Activated naive CD4-positive, alpha-beta T cell treated with anti-CD3 and anti-CD28 coated beads for 36 hours (primary cell): ENCODE data around the gene TM9SF2. TPM values are rescaled to one million over a fixed set of nuclear protein-coding genes. Genes with fewer than 3 reads are reported as not detected.

Experiments used
- CTCF ChIA-PET: fragments of 350-600 bp; sonication (Branson Sonifier 250); formaldehyde crosslinking; loops from one replicate; lab custom pipeline; 2021; ENCODE audit warnings: antibody characterized with exemption; lab: Charles Lee
- DNase-seq: peaks from one replicate; pipeline ENCODE4 v3.0.0-alpha.2; 2020
- H3K27ac Mint-ChIP-seq: one replicate; pipeline ENCODE4 v1.8.0; 2021; ENCODE audit warnings: mild to moderate bottlenecking, mixed read lengths
- H3K27me3 Mint-ChIP-seq: one replicate; pipeline ENCODE4 v1.8.0; 2021; ENCODE audit warnings: low read depth, mixed read lengths
- H3K36me3 Mint-ChIP-seq: one replicate; pipeline ENCODE4 v1.8.0; 2021; ENCODE audit warnings: low read depth, mixed read lengths
- H3K4me1 Mint-ChIP-seq: one replicate; pipeline ENCODE4 v1.8.0; 2021; ENCODE audit warnings: low read depth, mixed read lengths
- H3K4me3 Mint-ChIP-seq: one replicate; pipeline ENCODE4 v1.8.0; 2021; ENCODE audit warnings: mild to moderate bottlenecking, moderate library complexity, mixed read lengths
- H3K9me3 Mint-ChIP-seq: one replicate; pipeline ENCODE4 v1.8.0; 2021; ENCODE audit warnings: mixed read lengths
- intact Hi-C: fragments of 100-400 bp; cut with micrococcal nuclease; formaldehyde crosslinking; loops from one replicate; pipeline ENCODE4 v1.15.1; 2023
- total RNA-seq, 2 experiments: library from RNA; stranded (reverse); gene quantifications; one replicate each; pipeline ENCODE4 v1.2.3, GENCODE V29; 2021

The TM9SF2 gene
- total RNA-seq, 2 experiments from 2014 or later = 35.2 to 36.4 TPM

GRCh38 chr13:99496184-99497142 lies 4.8 kb upstream of the TM9SF2 start:
- peak overlapping the region; percentile 82 for H3K4me3 Mint-ChIP-seq
- H3K27me3 Mint-ChIP-seq = no peaks in the 10 kb centered on the region
- H3K27ac Mint-ChIP-seq = peak overlapping the region; percentile 91
- DNase-seq = peak; percentile 89
- peaks cover 1% of the 10 kb centered on the region for H3K36me3 Mint-ChIP-seq
- peaks cover 49% of the 10 kb centered on the region for H3K4me1 Mint-ChIP-seq
- peaks cover 5% of the 10 kb centered on the region for H3K9me3 Mint-ChIP-seq
- intact Hi-C loops = loop anchor here (1.0 to 5.0 kb wide), 9 partner anchors 184 to 1176 kb away; partner anchors contain the start of genes GGACT, PCCA, TMTC4 and UBAC2
- CTCF ChIA-PET = interaction anchor here (0.8 to 1.3 kb wide), 2 partner anchors 59 to 61 kb away, joined by 3 to 4 read pairs; no protein-coding TSS in a partner anchor

GRCh38 chr13:99498171-99499161 lies 2.8 kb upstream of the TM9SF2 start:
- Mint-ChIP-seq H3K27ac (peak overlapping the region; percentile 91), H3K27me3 (no peaks in the 10 kb centered on the region), H3K9me3 (no peaks in the 10 kb centered on the region), H3K36me3 (peaks cover 6% of the 10 kb centered on the region), H3K4me3 (peak overlapping the region; percentile 86), H3K4me1 (peaks cover 59% of the 10 kb centered on the region)
- DNase-seq = peak; percentile 99
- intact Hi-C loops = loop anchor here (1.0 to 5.0 kb wide), 15 partner anchors 34 to 1523 kb away; partner anchors contain the start of genes CLYBL, GGACT, PCCA and TMTC4
- CTCF ChIA-PET = interaction anchor here (1.3 to 1.8 kb wide), 2 partner anchors 61 to 62 kb away, joined by 4 to 6 read pairs; no protein-coding TSS in a partner anchor

GRCh38 chr13:99500839-99501183 lies 461 bp upstream of the TM9SF2 start:
- Mint-ChIP-seq H3K4me1 (peaks cover 70% of the 10 kb centered on the region), H3K27me3 (no peaks in the 10 kb centered on the region), H3K27ac (peak overlapping the region; percentile 92), H3K9me3 (no peaks in the 10 kb centered on the region), H3K36me3 (peaks cover 8% of the 10 kb centered on the region), H3K4me3 (peak overlapping the region; percentile 92)
- intact Hi-C loops = loop anchor here (1.0 to 5.0 kb wide), 2 partner anchors 301 to 454 kb away; partner anchors contain the start of gene UBAC2
- DNase-seq = no peak
- CTCF ChIA-PET = interaction anchor here (3.1 to 3.3 kb wide), 2 partner anchors 64 to 66 kb away, joined by 9 to 12 read pairs; no protein-coding TSS in a partner anchor

GRCh38 chr13:99501848-99502301 lies 603 bp downstream of the TM9SF2 start:
- intact Hi-C loops = loop anchor here (1.0 to 5.0 kb wide), 2 partner anchors 302 to 455 kb away; partner anchors contain the start of gene UBAC2
- CTCF ChIA-PET = interaction anchor here (0.6 to 3.3 kb wide), 7 partner anchors 30 to 236 kb away, joined by 3 to 12 read pairs (median 4); no protein-coding TSS in a partner anchor
- Mint-ChIP-seq H3K4me3 (peak overlapping the region; percentile 92), H3K4me1 (peaks cover 73% of the 10 kb centered on the region), H3K9me3 (no peaks in the 10 kb centered on the region), H3K36me3 (peaks cover 8% of the 10 kb centered on the region), H3K27me3 (no peaks in the 10 kb centered on the region), H3K27ac (peak overlapping the region; percentile 92)
- peak; percentile 49 for DNase-seq

- Mint-ChIP-seq H3K4me3 (no peak overlapping the region), H3K27ac (no peak overlapping the region)
- CTCF ChIA-PET = interaction anchor here (0.6 to 2.9 kb wide), 17 partner anchors 10 to 659 kb away, joined by 3 to 20 read pairs (median 5); partner anchors contain the start of gene CLYBL
These were observed 4.6 kb downstream of the TM9SF2 start for GRCh38 chr13:99505814-99506269.

GRCh38 chr13:99506634-99507033 lies 5.4 kb downstream of the TM9SF2 start:
- Mint-ChIP-seq H3K4me3 (no peak overlapping the region), H3K9me3 (peaks cover 18% of the 10 kb centered on the region), H3K27ac (no peak overlapping the region), H3K27me3 (no peaks in the 10 kb centered on the region), H3K4me1 (peaks cover 68% of the 10 kb centered on the region), H3K36me3 (peaks cover 35% of the 10 kb centered on the region)
- intact Hi-C loops = no loop called here
- CTCF ChIA-PET = interaction anchor here (0.6 to 2.9 kb wide), 10 partner anchors 9 to 72 kb away, joined by 3 to 20 read pairs (median 8); no protein-coding TSS in a partner anchor
- no peak for DNase-seq

More at GRCh38 chr13:99505814-99506269, 4.6 kb downstream of the TM9SF2 start:
- H3K4me1 Mint-ChIP-seq = peaks cover 61% of the 10 kb centered on the region
- H3K27me3 Mint-ChIP-seq = no peaks in the 10 kb centered on the region
- peaks cover 18% of the 10 kb centered on the region for H3K9me3 Mint-ChIP-seq
- H3K36me3 Mint-ChIP-seq = peaks cover 37% of the 10 kb centered on the region
- intact Hi-C loops = loop anchor here (1.0 kb wide), 1 partner anchor 64 kb away; no protein-coding TSS in a partner anchor
- DNase-seq = no peak

GRCh38 chr13:99507054-99507453 lies 5.8 kb downstream of the TM9SF2 start:
- intact Hi-C loops = no loop called here
- peaks cover 33% of the 10 kb centered on the region for H3K36me3 Mint-ChIP-seq
- H3K27me3 Mint-ChIP-seq = no peaks in the 10 kb centered on the region
- H3K4me3 Mint-ChIP-seq = no peak overlapping the region
- H3K4me1 Mint-ChIP-seq = peaks cover 70% of the 10 kb centered on the region
- CTCF ChIA-PET = interaction anchor here (0.6 to 2.9 kb wide), 9 partner anchors 8 to 70 kb away, joined by 3 to 20 read pairs (median 4); no protein-coding TSS in a partner anchor
- peaks cover 18% of the 10 kb centered on the region for H3K9me3 Mint-ChIP-seq
- H3K27ac Mint-ChIP-seq = no peak overlapping the region
- no peak for DNase-seq

- intact Hi-C loops = no loop called here
- peaks cover 31% of the 10 kb centered on the region for H3K36me3 Mint-ChIP-seq
- no peaks in the 10 kb centered on the region for H3K27me3 Mint-ChIP-seq
- H3K4me1 Mint-ChIP-seq = peaks cover 72% of the 10 kb centered on the region
- peaks cover 18% of the 10 kb centered on the region for H3K9me3 Mint-ChIP-seq
- no peak overlapping the region for H3K27ac Mint-ChIP-seq
- no peak overlapping the region for H3K4me3 Mint-ChIP-seq
- CTCF ChIA-PET = interaction anchor here (0.7 to 2.5 kb wide), 8 partner anchors 18 to 124 kb away, joined by 3 to 9 read pairs (median 3); no protein-coding TSS in a partner anchor
- no peak for DNase-seq
These were observed 6.3 kb downstream of the TM9SF2 start for GRCh38 chr13:99507551-99507950.

- CTCF ChIA-PET = interaction anchor here (0.7 to 1.4 kb wide), 5 partner anchors 35 to 124 kb away, joined by 3 to 8 read pairs (median 3); no protein-coding TSS in a partner anchor
- no peak for DNase-seq
- intact Hi-C loops = no loop called here
- Mint-ChIP-seq H3K36me3 (peaks cover 31% of the 10 kb centered on the region), H3K9me3 (peaks cover 18% of the 10 kb centered on the region), H3K4me1 (peaks cover 74% of the 10 kb centered on the region), H3K4me3 (no peak overlapping the region), H3K27me3 (no peaks in the 10 kb centered on the region), H3K27ac (no peak overlapping the region)
These were observed 6.7 kb downstream of the TM9SF2 start for GRCh38 chr13:99507986-99508385.

- no peaks in the 10 kb centered on the region for H3K27me3 Mint-ChIP-seq
- peaks cover 18% of the 10 kb centered on the region for H3K9me3 Mint-ChIP-seq
- no peak overlapping the region for H3K4me3 Mint-ChIP-seq
- peaks cover 68% of the 10 kb centered on the region for H3K4me1 Mint-ChIP-seq
- H3K27ac Mint-ChIP-seq = no peak overlapping the region
- H3K36me3 Mint-ChIP-seq = peaks cover 33% of the 10 kb centered on the region
- CTCF ChIA-PET = no interaction called here
- intact Hi-C loops = no loop called here
- DNase-seq = no peak
These were observed 8.2 kb downstream of the TM9SF2 start for GRCh38 chr13:99509479-99509878.

GRCh38 chr13:99514801-99515200 lies 13.5 kb downstream of the TM9SF2 start:
- no peaks in the 10 kb centered on the region for H3K27me3 Mint-ChIP-seq
- no peak overlapping the region for H3K4me3 Mint-ChIP-seq
- H3K9me3 Mint-ChIP-seq = peaks cover 5% of the 10 kb centered on the region
- peaks cover 12% of the 10 kb centered on the region for H3K36me3 Mint-ChIP-seq
- no peak for DNase-seq
- CTCF ChIA-PET = interaction anchor here (4.2 kb wide), 1 partner anchor 9 kb away, joined by 20 read pairs; no protein-coding TSS in a partner anchor
- peaks cover 53% of the 10 kb centered on the region for H3K4me1 Mint-ChIP-seq
- no peak overlapping the region for H3K27ac Mint-ChIP-seq
- intact Hi-C loops = loop anchor here (1.0 kb wide), 1 partner anchor 22 kb away; no protein-coding TSS in a partner anchor
